ENCODE data around the gene PHF21B.

PHF21B gene

DNA sequence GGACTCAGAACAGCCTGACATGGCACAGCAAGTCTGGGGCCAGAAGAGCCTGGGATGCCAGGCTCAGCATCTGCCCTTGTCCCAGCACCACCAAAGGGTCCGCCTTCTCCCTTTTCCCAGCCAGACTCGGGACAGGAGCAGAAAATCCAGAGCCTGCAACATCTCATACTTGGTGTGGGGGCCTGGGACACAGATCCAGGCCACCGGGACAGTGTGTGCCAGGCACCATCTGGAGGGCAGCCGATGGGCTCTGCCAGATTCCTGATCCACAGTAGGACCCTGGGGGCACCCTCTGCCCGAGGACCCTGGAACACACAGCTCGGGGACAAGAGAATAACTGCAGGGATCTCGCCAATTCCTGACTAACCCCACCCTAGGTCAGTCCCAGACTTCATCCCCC lies 67.7 kb downstream of the PHF21B start:
- no peak overlapping the region for H3K27ac ChIP-seq
- H3K4me3 ChIP-seq: no peak overlapping the region

DNA sequence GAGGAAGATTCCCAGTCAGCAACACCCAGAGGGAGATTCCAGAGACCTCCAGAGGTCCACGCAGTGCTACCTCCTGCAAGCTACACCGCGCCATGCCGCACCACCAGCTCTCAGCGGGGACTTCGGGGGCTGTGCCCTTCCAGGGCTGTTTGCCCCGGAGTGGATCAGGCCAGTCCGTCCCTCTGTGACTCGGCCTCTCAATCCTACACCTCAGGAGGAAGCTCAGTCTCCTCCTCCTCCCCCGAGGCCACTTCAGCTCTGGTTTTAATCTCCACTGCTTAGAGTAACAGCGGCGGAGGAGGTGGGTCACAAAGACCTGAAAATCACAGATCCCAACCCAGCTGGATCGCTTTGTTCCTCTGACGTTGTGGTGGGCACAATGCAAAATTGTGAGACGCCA lies 68.6 kb downstream of the PHF21B start:
- H3K4me3 ChIP-seq: no peak overlapping the region
- H3K27ac ChIP-seq: no peak overlapping the region

DNA sequence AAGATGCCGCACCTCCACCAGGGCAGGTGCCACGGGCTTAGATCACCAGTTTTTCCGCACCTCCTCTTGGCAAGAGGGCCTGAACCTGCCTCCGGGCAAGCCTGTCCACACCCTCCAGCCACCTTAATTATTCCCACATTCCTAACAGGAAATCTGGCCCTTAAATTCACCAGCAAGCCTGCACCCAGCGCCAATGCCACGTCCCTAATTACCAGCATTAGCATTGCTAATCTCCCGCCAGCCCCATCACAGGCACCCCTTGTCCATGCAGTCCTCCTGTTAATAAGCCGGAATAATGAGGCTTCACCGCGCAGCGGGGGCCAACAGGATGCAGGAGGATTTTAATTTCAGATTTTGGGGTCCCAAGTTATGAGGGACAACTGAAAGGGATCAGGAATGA lies 69.7 kb downstream of the PHF21B start:
- Histone ChIP-seq H3K27ac (no peak overlapping the region), H3K4me3 (no peak overlapping the region)

DNA sequence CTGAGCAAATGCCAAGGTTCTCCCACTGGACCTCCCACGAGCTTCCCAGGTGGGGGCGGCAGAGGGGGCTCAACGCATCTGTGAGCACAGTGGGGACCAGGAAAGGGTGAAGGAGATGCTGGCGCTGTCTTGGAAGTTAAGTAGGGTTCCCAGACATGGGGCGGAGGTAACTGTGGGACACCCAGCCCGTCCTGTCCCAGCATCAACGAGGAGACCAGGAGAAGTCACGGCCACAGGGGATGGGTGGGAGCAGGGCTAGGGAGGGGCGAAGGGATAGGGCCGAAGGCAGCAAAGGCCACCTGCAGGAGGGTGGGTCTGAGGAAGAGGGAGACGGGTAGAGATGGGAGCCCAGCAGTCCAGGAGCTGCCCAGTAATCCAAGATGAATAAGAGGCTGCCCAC lies 70.4 kb downstream of the PHF21B start:
- no peak overlapping the region for H3K4me3 ChIP-seq

DNA sequence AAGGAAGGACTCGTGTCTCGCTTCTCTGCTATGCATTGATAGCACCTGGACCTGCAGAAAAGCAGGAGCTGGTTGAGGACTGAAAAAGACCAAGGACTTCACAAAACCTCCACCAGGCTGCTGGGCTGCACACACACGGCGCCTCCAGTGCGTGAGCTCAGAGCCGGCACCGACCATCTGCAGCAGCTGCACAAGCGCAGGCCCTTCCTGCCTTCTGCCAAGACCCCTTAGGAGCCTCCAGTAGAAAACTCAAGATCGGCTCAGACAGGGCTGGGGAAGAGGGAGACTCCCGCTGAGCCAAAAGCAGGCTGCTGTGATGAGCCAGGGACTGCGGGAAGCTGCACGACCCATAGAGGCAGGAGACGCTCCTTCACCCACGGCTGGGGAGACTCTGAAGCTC lies 70.9 kb downstream of the PHF21B start:
- no peak overlapping the region for H3K27ac ChIP-seq
- H3K4me3 ChIP-seq: no peak overlapping the region

More for the DNA sequence above, 70.4 kb downstream of the PHF21B start:
- no peak overlapping the region for H3K27ac ChIP-seq

DNA sequence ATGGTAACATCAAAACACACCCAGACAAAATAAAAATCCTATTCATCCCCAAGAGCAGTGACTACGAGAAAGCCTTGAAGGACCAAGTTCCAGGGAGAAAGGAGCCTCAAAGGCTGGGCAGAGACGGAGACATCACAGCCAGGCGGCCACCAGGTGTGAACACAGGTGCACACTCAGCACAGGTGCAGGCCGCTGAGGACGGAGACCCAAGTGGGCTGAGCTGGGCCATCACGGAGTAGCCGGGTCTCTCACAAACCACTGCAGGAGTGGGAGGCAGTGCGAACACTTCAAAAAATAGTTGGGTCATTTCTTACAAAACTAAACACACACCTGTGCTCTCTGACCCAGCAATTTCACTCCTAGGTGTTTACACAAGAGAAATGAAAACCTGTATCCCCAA lies 72.6 kb downstream of the PHF21B start:
- no peak overlapping the region for H3K4me3 ChIP-seq
- no peak overlapping the region for H3K27ac ChIP-seq

DNA sequence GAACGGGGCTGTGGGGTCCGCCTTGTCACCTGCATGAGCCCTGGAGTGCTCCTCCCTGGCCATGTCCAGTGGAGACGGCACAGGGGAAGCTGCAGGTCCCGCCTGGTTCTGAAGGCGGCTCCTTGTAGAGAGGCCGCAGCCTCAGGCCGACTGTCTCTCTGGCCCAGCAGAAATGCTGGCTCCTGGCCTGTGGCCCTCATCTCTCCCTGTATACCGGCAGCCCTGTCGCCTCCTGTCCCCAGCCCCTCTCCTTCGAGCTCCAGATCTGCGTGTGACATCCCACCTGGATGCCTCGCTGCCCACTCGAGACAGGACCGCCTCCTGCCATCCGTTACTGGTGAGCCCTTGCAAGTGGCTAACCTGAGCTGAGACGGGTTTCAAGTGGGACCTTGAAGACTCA lies 73.6 kb downstream of the PHF21B start:
- Histone ChIP-seq H3K27ac (no peak overlapping the region), H3K4me3 (no peak overlapping the region)

DNA sequence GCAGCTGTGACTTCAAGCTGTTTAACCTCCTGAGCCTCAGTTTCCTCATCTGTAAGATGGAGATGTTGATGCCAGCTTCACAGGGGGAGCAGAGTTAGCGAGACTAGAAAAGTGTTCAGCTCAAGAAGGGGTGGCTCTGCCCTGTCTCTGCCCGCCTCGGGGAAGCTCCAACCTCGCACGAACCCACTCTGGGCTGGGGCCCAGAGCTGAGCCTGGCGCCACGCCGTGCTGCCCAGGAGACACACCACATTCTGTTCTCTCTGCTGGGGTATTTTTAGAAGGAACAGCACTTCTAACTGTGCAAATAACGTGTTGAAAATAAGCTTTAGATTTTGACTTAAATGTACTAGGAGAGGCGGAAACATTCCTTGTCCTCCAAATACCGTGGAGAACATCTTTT lies 74.1 kb downstream of the PHF21B start:
- no peak overlapping the region for H3K27ac ChIP-seq
- no peak overlapping the region for H3K4me3 ChIP-seq

DNA sequence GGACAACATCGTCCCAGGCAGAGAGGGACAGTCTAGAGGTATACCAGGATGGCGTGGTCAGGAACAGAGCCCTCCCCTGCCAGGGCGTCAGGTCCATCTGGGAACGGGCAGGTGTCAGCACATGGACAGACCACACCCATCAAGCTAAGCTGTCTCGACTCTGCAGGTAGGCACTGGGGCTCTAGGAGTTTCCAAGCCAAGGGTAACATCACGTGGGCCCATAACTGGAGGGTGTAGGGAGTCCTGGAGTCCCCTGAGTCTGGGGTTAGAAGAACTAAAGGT lies 75.4 kb downstream of the PHF21B start:
- Histone ChIP-seq H3K4me3 (no peak overlapping the region), H3K27ac (no peak overlapping the region)

DNA sequence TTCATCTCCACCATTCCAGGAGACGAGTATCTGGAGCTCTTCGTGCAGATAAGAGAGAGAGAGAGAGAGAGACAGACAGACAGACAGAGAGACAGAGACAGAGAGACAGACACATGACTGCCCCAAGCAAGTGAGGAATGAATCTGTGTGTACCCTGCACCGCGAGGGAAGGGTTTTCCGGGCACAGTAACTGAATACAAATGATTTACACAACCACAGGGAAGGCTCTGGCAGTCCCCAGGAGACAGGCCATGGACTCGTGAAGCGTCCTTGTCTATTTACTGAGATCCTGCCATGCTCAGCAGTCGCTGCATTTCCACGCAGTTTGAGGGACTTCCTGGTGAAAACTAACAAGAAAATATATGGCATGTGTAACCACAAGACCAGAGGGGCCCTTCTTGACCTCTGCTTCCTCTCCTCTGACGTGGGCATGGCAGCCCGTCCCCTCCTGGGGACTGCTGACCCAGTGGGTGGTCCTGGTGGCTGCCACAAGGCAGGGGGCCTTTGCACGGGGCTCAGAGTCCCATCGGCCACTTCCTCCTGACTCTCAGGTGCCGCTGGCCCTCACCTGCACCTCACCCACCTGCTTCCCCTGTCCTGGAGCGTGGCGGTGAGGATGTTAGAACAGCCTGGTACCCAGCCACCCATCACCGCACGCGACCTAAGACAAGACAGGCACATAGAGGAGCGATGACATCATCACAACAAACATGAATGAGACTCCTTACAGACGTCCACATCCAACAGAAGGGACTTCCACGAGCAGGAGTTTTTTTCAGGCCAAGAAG lies 75.9 kb downstream of the PHF21B start:
- Histone ChIP-seq H3K4me3 (no peak overlapping the region), H3K27ac (no peak overlapping the region)

DNA sequence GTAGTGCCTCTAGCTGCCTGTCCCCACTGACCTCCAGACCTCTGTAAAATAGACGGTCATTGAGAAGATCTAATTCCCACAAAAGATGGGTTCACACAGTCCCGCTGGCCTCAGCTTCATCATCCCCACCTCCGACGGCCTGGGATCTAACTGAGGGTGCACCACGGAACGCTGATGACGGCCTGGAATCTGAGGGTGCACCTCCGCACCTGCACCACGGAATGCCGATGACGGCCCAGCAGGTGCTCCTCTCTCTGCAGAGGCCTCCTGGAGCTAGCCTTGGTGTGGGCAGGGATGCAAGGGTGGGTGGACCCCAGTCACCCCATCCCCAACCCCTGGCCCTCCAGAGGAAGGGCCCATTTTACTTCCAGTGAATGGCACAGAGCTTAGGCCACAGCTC lies 77.3 kb downstream of the PHF21B start:
- no peak overlapping the region for H3K27ac ChIP-seq

DNA sequence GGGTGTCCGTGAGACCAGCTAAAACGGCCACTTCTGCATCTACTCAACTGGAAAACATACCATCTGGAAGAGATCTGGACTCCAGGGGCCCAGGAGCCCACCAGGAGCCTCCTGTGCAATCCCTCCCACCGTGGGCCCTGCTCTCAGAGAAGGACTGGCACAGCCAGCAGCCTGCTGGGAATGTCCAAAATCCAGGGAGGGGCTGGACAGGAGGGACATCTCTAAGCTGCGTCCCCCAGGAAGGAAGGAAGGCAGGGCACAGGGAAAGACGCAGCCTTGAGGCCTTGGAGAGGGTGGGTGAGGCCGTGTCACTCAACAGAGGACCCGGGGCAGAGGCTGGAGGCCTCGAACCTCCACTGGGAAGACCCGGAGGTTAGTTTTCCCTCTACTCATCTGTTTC lies 78.0 kb downstream of the PHF21B start:
- Histone ChIP-seq H3K4me3 (no peak overlapping the region), H3K27ac (no peak overlapping the region)

More for the DNA sequence above, 77.3 kb downstream of the PHF21B start:
- H3K4me3 ChIP-seq: no peak overlapping the region

DNA sequence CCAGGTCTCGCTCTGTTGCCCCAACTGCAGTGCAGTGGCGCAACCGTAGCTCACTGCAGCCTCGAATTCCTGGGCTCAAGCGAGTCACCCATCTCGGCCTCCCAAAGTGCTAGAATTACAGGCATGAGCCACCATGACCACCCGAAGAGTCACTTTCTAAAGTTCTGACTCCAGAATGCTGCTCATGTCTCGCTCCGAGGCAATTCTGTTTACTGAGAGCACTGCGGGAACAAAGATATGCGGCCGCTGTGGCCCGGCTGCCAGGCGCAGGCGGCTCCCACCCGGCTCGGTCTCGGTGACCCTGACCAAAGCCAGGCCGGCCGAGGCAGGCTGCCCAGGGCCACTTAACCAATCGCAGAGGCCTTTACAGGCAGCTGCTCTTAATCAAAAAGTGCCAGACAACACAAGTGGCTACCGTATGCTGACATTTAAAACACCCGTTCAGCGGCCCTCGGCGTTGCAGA lies 78.7 kb downstream of the PHF21B start:
- H3K27ac ChIP-seq: no peak overlapping the region
- H3K4me3 ChIP-seq: no peak overlapping the region

DNA sequence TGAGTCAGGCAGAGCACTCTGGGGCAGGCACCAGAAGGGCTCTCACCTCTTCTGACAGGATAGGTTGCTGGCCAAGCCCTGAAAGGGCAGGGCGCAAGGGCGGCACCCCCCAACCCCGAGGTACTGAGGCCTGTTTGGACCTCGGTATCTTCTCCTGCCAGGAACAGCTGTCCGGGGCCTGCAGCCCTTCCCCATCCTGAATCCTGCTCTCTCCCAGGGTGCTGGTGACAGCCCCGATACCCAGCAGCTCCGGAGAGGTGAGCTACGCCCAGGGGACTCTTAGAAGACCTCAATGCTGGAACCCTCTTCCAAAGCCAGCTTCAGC lies 79.1 kb downstream of the PHF21B start:
- Histone ChIP-seq H3K27ac (no peak overlapping the region), H3K4me3 (no peak overlapping the region)

DNA sequence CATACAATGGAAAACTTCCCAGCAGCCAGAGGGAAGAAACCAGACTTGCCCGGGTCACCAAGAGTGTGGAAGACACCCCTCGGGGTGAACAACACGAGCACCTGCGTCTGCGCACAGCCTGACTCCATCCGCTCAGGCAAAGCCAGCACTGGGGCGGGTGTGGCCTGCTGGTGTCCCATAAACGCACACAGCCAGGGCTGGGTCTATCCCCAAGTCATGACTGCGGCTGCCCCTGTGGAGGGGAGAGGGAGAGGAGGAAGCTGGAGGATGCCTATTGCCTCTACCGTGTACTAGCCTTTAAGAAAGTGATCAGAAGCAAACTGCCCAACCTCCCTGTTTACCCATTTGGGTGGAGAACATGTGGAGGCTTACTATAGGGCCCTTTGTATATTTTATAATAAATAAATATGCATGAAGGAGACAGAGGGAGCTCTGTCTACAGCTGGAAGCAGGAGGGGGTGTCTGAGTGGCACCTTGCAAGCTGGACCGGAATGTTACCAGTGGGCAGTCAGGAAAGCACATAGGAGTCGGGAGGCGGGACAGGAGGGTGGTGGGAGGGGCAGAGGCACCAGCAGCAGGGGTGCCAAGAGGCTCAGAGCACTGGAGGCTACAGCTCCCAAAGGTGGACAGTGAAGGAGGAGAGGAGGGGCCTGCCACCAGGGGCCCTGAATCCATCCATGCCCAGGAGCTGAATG lies 79.6 kb downstream of the PHF21B start:
- H3K4me3 ChIP-seq: no peak overlapping the region

DNA sequence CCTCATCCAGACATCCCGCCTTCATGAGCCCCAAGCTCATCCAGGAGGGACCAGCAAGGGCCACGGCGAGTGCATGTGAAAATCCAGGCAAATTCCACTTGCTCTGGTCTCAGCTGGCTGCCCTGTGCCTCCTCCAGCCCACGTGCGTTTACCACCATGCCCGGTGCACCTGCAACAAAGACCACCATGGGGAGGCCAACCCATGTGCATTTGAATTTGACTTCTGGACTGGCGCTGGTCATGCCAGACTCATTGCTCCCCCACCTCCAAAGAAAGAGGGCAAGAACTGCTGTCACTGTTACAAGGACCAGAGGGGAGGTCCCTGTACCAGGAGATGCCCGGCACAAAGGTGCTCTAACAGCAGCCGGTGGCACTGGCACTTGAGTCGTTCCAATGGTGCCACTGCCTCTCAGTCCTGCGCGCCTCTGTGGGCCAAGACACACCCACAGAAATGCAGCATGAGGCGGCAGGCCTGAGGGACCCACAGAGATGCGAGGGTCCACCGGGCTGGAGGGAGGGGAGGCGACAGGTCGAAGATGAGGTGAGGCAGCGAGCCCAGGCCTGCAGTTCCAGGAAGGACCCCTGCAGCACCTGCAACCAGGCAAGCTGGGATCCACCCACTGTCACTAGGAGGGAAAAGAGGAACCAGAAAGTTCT lies 80.3 kb downstream of the PHF21B start:
- Histone ChIP-seq H3K27ac (no peak overlapping the region), H3K4me3 (no peak overlapping the region)

More for the DNA sequence above, 79.6 kb downstream of the PHF21B start:
- H3K27ac ChIP-seq: no peak overlapping the region

DNA sequence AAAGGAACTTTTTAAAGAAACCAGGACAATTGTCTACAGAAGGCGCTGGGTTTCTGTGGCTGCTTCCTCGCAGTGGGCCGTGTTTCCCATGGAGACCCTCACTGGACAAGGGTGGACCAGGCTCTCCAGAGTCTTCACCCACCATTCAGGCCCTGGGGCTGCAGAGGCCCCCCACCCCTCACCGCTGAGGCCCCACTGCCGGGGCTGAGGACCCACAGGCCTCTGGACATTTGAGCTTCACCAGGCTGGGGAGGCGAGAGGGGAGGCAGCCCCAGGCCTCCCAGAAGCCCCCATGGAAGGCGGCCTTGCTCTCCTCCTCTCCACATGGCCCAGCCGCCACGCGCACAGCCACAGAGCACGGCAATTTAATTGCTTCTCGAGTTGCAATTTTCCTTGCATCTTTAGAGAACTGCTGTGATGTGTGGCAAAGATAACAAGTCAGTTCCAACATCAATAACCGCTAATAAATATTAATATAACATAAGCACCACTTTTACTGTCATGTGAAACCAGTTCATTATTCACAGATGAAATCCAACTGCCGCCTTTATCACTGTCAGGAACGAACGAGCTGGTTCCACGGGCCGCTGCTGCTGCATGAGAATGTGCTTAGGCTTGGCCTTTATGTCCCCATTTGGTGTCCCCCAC lies 81.0 kb downstream of the PHF21B start:
- Histone ChIP-seq H3K4me3 (no peak overlapping the region), H3K27ac (no peak overlapping the region)

DNA sequence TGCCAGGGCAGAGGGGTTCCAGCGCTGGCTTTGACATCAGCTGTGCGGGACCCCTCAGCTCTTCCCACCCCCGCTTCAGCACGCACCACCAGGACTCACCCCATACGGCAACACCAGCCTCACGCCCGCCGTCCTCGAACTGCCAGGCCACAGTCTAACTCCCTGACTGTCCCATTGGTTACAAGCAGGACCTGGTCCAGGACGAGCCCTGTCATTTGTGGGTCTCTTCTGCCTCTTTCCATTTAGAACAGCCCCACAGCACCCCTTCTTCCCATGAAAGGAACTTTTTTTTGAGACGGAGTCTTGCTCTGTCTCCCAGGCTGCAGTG lies 81.7 kb downstream of the PHF21B start:
- Histone ChIP-seq H3K4me3 (no peak overlapping the region), H3K27ac (no peak overlapping the region)

DNA sequence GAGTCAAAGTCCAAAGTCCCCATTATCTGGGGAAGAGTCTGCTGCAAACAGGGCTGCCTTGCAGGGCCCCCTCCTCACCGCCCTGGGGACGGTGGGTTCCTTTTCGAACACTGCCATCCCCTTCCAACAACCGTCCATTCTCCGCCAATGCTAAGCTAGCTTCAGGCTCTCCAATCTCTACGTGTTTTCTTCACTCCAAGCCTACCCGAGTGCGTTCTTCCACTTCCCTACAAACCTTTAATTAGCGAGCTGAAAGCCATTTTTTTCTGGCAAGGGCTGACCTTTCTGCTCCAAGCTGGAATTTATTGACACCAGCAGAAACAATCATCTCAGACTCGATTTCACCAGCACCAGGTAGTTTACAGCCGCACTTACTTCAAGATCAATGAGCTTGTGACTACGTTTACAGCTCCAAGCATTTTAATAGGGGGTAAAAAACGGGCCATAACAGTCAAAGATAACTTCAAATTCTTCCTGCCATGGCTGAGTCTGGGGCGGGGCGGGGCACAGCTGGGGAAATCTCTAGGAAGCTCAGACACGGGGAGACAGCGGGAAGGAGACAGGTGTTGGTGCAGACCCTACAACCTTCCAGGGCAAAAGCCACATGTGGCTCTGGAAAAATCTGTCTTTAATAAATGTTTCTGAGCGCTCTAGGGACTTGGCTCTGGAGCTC lies 82.2 kb downstream of the PHF21B start:
- Histone ChIP-seq H3K27ac (no peak overlapping the region), H3K4me3 (no peak overlapping the region)
